GM06990 (cell line): ENCODE results near the gene STAT3.
"Not testable (repeated sequence)": the region's sequence is repeated elsewhere in the genome, so short reads cannot be mapped to it uniquely, and the experiment has no call there.

Source experiments
- DNase-seq: peaks from one replicate; pipeline ENCODE4 v3.0.0-alpha.2; 2011; ENCODE audit not compliant: insufficient read length; ENCODE audit errors: extremely low read depth
- H3K27me3 ChIP-seq: replicated peaks from 2 replicates; pipeline ENCODE4 v1.6.0; 2011; ENCODE audit warnings: low read length; ENCODE audit not compliant: control insufficient read depth, insufficient read depth
- H3K36me3 ChIP-seq: 2 replicates; pipeline ENCODE4 v1.5.1; 2011; ENCODE audit warnings: low read length; ENCODE audit not compliant: control insufficient read depth, insufficient read depth
- H3K4me3 ChIP-seq: replicated peaks from 2 replicates; pipeline ENCODE4 v1.5.1; 2011; ENCODE audit warnings: low read depth, mild to moderate bottlenecking, control low read depth, low read length
- CTCF ChIP-seq: IDR thresholded peaks from 2 replicates; pipeline ENCODE4 v1.5.1; 2011; ENCODE audit warnings: low read length, control low read depth, mild to moderate bottlenecking, inconsistent platforms; ENCODE audit not compliant: insufficient read depth, poor library complexity, severe bottlenecking

Gene STAT3

GRCh38 chr17:42399948-42400843 lies 12.0 kb upstream of the STAT3 start:
- no peak overlapping the region for H3K4me3 ChIP-seq
- H3K36me3 ChIP-seq = no peaks in the 10 kb centered on the region
- no peak for TF ChIP-seq CTCF
- H3K27me3 ChIP-seq = no peaks in the 10 kb centered on the region
- DNase-seq = no peak

- Histone ChIP-seq H3K36me3 (no peaks in the 10 kb centered on the region), H3K27me3 (no peaks in the 10 kb centered on the region), H3K4me3 (no peak overlapping the region)
- TF ChIP-seq CTCF = no peak
- no peak for DNase-seq
Measured at GRCh38 chr17:42399121-42399520, 10.9 kb upstream of the STAT3 start.

GRCh38 chr17:42395601-42396000 lies 7.4 kb upstream of the STAT3 start:
- DNase-seq = not testable (repeated sequence)

GRCh38 chr17:42394838-42395237 lies 6.6 kb upstream of the STAT3 start:
- Histone ChIP-seq H3K4me3 (no peak overlapping the region), H3K36me3 (no peaks in the 10 kb centered on the region), H3K27me3 (no peaks in the 10 kb centered on the region)
- no peak for TF ChIP-seq CTCF
- DNase-seq = no peak

More at GRCh38 chr17:42395601-42396000, 7.4 kb upstream of the STAT3 start:
- H3K36me3 ChIP-seq, H3K27me3 ChIP-seq, H3K4me3 ChIP-seq: not testable (repeated sequence)

GRCh38 chr17:42392692-42393415 lies 4.6 kb upstream of the STAT3 start:
- no peaks in the 10 kb centered on the region for H3K36me3 ChIP-seq
- TF ChIP-seq CTCF = no peak
- no peaks in the 10 kb centered on the region for H3K27me3 ChIP-seq
- no peak overlapping the region for H3K4me3 ChIP-seq
- DNase-seq = no peak

- not testable (repeated sequence) for H3K36me3 ChIP-seq, DNase-seq, H3K27me3 ChIP-seq, H3K4me3 ChIP-seq
Measured at GRCh38 chr17:42391439-42391838, 3.2 kb upstream of the STAT3 start.
